ENCODE measurements around the gene SPSB4.

- TF ChIP-seq CTCF (IDR thresholded peaks at IDR 0.05; ENCODE audit: low read length), result no peak
- TF ChIP-seq EZH2phosphoT487 (IDR thresholded peaks at IDR 0.05; ENCODE audit: low read length), result no peak
- TF ChIP-seq EZH2 (optimal IDR thresholded peaks at IDR 0.05; ENCODE audit: low read depth, low read length), result no peak
Measured at GRCh38 chr3:141129049-141129448, 77.9 kb downstream of the SPSB4 start.

Data from MM.1S (cell line).